Astrocyte (in vitro differentiated cells and primary cell): ENCODE results near the gene DMWD. TPM values are rescaled to one million over a fixed set of nuclear protein-coding genes. Genes with fewer than 3 reads are reported as not detected.

Source experiments
- DNase-seq: peaks from one replicate; pipeline ENCODE4 v3.0.0-alpha.2; 2010; ENCODE audit warnings: low read depth
- FAIRE-seq: peaks from 2 replicates; lab custom pipeline; 2011; peaks lifted over from hg19 to GRCh38; lab: Jason Lieb, UNC
- H2AFZ ChIP-seq: 2 replicates; pipeline ENCODE4 v1.6.0; 2012; ENCODE audit warnings: low read depth, low read length, inconsistent platforms
- H3K27ac ChIP-seq: 2 replicates; pipeline ENCODE4 v1.5.1; 2011; ENCODE audit warnings: low read depth, low read length, inconsistent platforms
- H3K27me3 ChIP-seq: 2 replicates; pipeline ENCODE4 v1.6.0; 2011; ENCODE audit warnings: low read length, inconsistent platforms; ENCODE audit not compliant: insufficient read depth
- H3K36me3 ChIP-seq: 2 replicates; pipeline ENCODE4 v1.5.1; 2011; ENCODE audit warnings: low read length, inconsistent platforms; ENCODE audit not compliant: insufficient read depth
- H3K4me1 ChIP-seq: 2 replicates; pipeline ENCODE4 v1.5.1; 2011; ENCODE audit warnings: low read length, inconsistent platforms; ENCODE audit not compliant: insufficient read depth
- H3K4me2 ChIP-seq: 2 replicates; pipeline ENCODE4 v1.6.0; 2012; ENCODE audit warnings: low read length, inconsistent platforms
- H3K4me3 ChIP-seq: 2 replicates; pipeline ENCODE4 v1.5.1; 2011; ENCODE audit warnings: low read depth, mild to moderate bottlenecking, low read length, inconsistent platforms; ENCODE audit not compliant: insufficient read depth
- H3K79me2 ChIP-seq: 2 replicates; pipeline ENCODE4 v1.6.0; 2012; ENCODE audit warnings: mild to moderate bottlenecking, low read length, inconsistent platforms; ENCODE audit not compliant: insufficient read depth
- H3K9ac ChIP-seq: 2 replicates; pipeline ENCODE4 v1.6.0; 2012; ENCODE audit warnings: mild to moderate bottlenecking, low read length, inconsistent platforms
- H3K9me3 ChIP-seq: 2 replicates; pipeline ENCODE4 v1.5.1; 2012; ENCODE audit warnings: low read depth, mild to moderate bottlenecking, low read length, inconsistent platforms; ENCODE audit not compliant: insufficient read depth
- H4K20me1 ChIP-seq: 2 replicates; pipeline ENCODE4 v1.6.0; 2012; ENCODE audit warnings: low read length, inconsistent platforms; ENCODE audit not compliant: insufficient read depth
- H3K27ac Mint-ChIP-seq: one replicate; pipeline ENCODE4 v1.8.0; 2021; ENCODE audit warnings: mild to moderate bottlenecking, mixed read lengths; ENCODE audit not compliant: unreplicated experiment
- H3K27me3 Mint-ChIP-seq: one replicate; pipeline ENCODE4 v1.8.0; 2021; ENCODE audit warnings: low read depth, mixed read lengths; ENCODE audit not compliant: unreplicated experiment
- H3K36me3 Mint-ChIP-seq: one replicate; pipeline ENCODE4 v1.8.0; 2021; ENCODE audit warnings: low read depth, mixed read lengths; ENCODE audit not compliant: unreplicated experiment
- H3K4me1 Mint-ChIP-seq: one replicate; pipeline ENCODE4 v1.8.0; 2021; ENCODE audit warnings: low read depth, mixed read lengths; ENCODE audit not compliant: unreplicated experiment
- H3K4me3 Mint-ChIP-seq: one replicate; pipeline ENCODE4 v1.8.0; 2021; ENCODE audit warnings: mild to moderate bottlenecking, moderate library complexity, mixed read lengths; ENCODE audit not compliant: unreplicated experiment
- H3K9me3 Mint-ChIP-seq: one replicate; pipeline ENCODE4 v1.8.0; 2021; ENCODE audit warnings: mild to moderate bottlenecking, mixed read lengths; ENCODE audit not compliant: unreplicated experiment
- EZH2 ChIP-seq: IDR thresholded peaks from 2 replicates; pipeline ENCODE4 v1.6.1; 2012; ENCODE audit warnings: mild to moderate bottlenecking, low read length, inconsistent platforms; ENCODE audit not compliant: insufficient read depth
- total RNA-seq: library from RNA; stranded (reverse); gene quantifications from 2 replicates; pipeline ENCODE4 v1.2.1, GENCODE V29; 2021
- TF ChIP-seq, protein P1 (sequence below): IDR thresholded peaks from 2 replicates; pipeline ENCODE4 v1.5.1; 2011; ENCODE audit warnings: low read depth, mild to moderate bottlenecking, inconsistent platforms, low read length, moderate library complexity; ENCODE audit not compliant: insufficient read depth

DMWD gene
- total RNA-seq, 1 donor from 2014 or later = 69.0 TPM

DNA sequence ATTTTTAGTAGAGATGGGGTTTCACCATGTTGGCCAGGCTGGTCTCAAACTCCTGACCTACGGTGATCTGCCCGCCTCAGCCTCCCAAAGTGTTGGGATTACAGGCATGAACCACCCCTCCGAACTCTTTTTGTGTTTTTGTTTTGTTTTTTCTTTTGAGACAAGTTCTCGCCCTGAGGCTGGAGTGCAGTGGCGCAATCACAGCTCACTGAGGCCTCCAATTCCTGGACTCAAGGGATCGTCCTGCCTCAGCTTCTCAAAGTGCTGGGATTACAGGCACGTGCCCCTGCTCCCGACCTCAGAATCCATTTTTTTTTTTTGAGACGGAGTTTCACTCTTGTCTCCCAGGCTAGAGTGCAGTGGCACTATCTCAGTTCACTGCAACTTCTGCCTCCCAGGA is 35.0 kb downstream of the DMWD start:
- DNase-seq (no peak), FAIRE-seq (no peak)
- TF ChIP-seq, protein P1, sequence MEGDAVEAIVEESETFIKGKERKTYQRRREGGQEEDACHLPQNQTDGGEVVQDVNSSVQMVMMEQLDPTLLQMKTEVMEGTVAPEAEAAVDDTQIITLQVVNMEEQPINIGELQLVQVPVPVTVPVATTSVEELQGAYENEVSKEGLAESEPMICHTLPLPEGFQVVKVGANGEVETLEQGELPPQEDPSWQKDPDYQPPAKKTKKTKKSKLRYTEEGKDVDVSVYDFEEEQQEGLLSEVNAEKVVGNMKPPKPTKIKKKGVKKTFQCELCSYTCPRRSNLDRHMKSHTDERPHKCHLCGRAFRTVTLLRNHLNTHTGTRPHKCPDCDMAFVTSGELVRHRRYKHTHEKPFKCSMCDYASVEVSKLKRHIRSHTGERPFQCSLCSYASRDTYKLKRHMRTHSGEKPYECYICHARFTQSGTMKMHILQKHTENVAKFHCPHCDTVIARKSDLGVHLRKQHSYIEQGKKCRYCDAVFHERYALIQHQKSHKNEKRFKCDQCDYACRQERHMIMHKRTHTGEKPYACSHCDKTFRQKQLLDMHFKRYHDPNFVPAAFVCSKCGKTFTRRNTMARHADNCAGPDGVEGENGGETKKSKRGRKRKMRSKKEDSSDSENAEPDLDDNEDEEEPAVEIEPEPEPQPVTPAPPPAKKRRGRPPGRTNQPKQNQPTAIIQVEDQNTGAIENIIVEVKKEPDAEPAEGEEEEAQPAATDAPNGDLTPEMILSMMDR = no peak
- TF ChIP-seq EZH2 = no peak
- Histone ChIP-seq H3K36me3 (no peaks in the 10 kb centered on the region), H2AFZ (no peak overlapping the region), H3K4me2 (no peak overlapping the region), H4K20me1 (no peaks in the 10 kb centered on the region), H3K27me3 (no peaks in the 10 kb centered on the region), H3K4me3 (no peak overlapping the region), H3K9me3 (no peaks in the 10 kb centered on the region), H3K4me1 (no peaks in the 10 kb centered on the region), H3K9ac (no peak overlapping the region), H3K27ac (no peak overlapping the region), H3K79me2 (no peaks in the 10 kb centered on the region)
- H3K27me3 Mint-ChIP-seq = peaks cover 20% of the 10 kb centered on the region
- no peak overlapping the region for H3K27ac Mint-ChIP-seq
- H3K9me3 Mint-ChIP-seq = peaks cover 1% of the 10 kb centered on the region
- H3K36me3 Mint-ChIP-seq = no peaks in the 10 kb centered on the region
- H3K4me1 Mint-ChIP-seq = no peaks in the 10 kb centered on the region
- no peak overlapping the region for H3K4me3 Mint-ChIP-seq

DNA sequence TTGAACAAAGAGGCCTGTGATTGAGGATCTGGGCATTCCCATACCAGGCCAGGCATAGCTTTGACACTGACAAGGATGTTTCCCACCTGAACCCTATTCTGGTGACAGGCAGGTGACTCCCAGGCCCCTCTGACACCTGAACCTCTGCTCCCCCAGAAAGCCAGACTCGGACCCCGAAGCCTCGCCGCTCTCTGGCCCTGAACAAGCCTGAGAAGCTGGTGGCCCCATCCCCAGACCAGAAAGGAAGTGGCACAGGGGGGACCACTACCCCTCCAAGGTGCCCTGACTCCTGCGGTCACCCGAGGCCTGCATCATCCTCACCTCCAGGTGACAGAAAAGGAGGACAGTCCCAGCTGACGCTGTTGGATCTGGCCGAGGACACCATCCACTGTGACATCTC is 38.3 kb downstream of the DMWD start:
- Histone ChIP-seq H3K4me3 (no peak overlapping the region), H3K27me3 (no peaks in the 10 kb centered on the region), H3K36me3 (no peaks in the 10 kb centered on the region), H3K9ac (no peak overlapping the region), H3K79me2 (no peaks in the 10 kb centered on the region), H3K4me1 (no peaks in the 10 kb centered on the region), H4K20me1 (no peaks in the 10 kb centered on the region), H3K27ac (no peak overlapping the region), H3K9me3 (no peaks in the 10 kb centered on the region), H3K4me2 (no peak overlapping the region), H2AFZ (no peak overlapping the region)
- Mint-ChIP-seq H3K9me3 (peaks cover 1% of the 10 kb centered on the region), H3K4me1 (no peaks in the 10 kb centered on the region), H3K4me3 (no peak overlapping the region), H3K36me3 (no peaks in the 10 kb centered on the region), H3K27me3 (peaks cover 15% of the 10 kb centered on the region), H3K27ac (no peak overlapping the region)
- no peak for DNase-seq
- FAIRE-seq = no peak
- TF ChIP-seq EZH2 = no peak
- TF ChIP-seq, protein P1 = no peak

DNA sequence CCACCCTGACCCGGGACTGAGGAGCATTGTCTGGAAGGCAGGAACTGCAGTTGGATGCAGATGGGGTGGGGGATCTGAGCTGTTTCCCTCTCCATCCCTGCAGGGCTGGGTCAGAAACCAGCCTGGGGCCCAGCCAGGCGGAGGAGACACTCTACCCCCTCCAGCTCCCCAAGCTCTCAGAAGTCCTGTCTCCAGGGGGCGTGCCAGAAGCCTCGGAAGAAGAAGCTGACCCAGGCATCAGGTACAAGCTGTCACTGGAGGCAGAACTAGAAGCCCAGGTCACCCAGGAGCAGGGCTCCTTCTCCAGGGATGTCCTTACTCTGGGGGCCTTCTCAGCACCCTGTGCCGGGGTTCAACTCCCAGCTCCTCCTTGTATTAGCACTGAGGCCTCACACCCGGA is 39.1 kb downstream of the DMWD start:
- Mint-ChIP-seq H3K9me3 (peaks cover 1% of the 10 kb centered on the region), H3K27me3 (peaks cover 15% of the 10 kb centered on the region), H3K4me1 (no peaks in the 10 kb centered on the region), H3K4me3 (no peak overlapping the region), H3K36me3 (no peaks in the 10 kb centered on the region), H3K27ac (no peak overlapping the region)
- no peak for FAIRE-seq
- no peak overlapping the region for H3K27ac ChIP-seq
- no peak overlapping the region for H2AFZ ChIP-seq
- H3K4me1 ChIP-seq = no peaks in the 10 kb centered on the region
- H3K27me3 ChIP-seq = no peaks in the 10 kb centered on the region
- no peaks in the 10 kb centered on the region for H3K36me3 ChIP-seq
- H3K4me2 ChIP-seq = no peak overlapping the region
- H3K9me3 ChIP-seq = no peaks in the 10 kb centered on the region
- no peak for TF ChIP-seq EZH2
- TF ChIP-seq, protein P1 = no peak
- DNase-seq = no peak
- no peak overlapping the region for H3K4me3 ChIP-seq
- H3K79me2 ChIP-seq = no peaks in the 10 kb centered on the region
- H4K20me1 ChIP-seq = no peaks in the 10 kb centered on the region
- H3K9ac ChIP-seq = no peak overlapping the region
